Kidney (tissue), 14 donors: ENCODE measurements around the gene SPATS1. TPM values are rescaled to one million over a fixed set of nuclear protein-coding genes. Genes with fewer than 3 reads are reported as not detected.

Experiments
- DNase-seq, 5 donors: peaks; one replicate each; pipeline ENCODE4 v3.0.0-alpha.2; 2013 to 2020
- FAIRE-seq: peaks from 2 replicates; lab custom pipeline; 2012; peaks lifted over from hg19 to GRCh38; lab: Jason Lieb, UNC
- H3K27ac ChIP-seq, 2 donors: one replicate each; pipeline ENCODE4 v1.7.0; 2013; ENCODE audit warnings: low read depth in 2 of 2, low read length in 2 of 2, inconsistent platforms in 1 of 2
- H3K27me3 ChIP-seq: one replicate; pipeline ENCODE4 v1.7.1; 2013; ENCODE audit warnings: low read length, inconsistent platforms; ENCODE audit not compliant: control insufficient read depth, insufficient read depth
- H3K36me3 ChIP-seq, 3 donors: one replicate each; pipeline versions ENCODE4 v1.7.0 to v1.7.1; 2013; ENCODE audit warnings: low read length in 3 of 3, control low read depth in 1 of 3, inconsistent platforms in 1 of 3; ENCODE audit not compliant: insufficient read depth in 3 of 3, control insufficient read depth in 2 of 3
- H3K4me1 ChIP-seq, 3 donors: one replicate each; pipeline versions ENCODE4 v1.7.0 to v1.7.1; 2013; ENCODE audit warnings: low read length in 3 of 3, inconsistent platforms in 1 of 3, low read depth in 1 of 3; ENCODE audit not compliant: control insufficient read depth in 2 of 3, insufficient read depth in 2 of 3
- H3K4me3 ChIP-seq, 3 donors: one replicate each; pipeline versions ENCODE4 v1.7.0 to v1.8.1; 2013; ENCODE audit warnings: low read length in 3 of 3, control low read depth in 1 of 3, inconsistent platforms in 1 of 3
- H3K9ac ChIP-seq, 3 donors: one replicate each; pipeline versions ENCODE4 v1.7.0 to v1.7.1; 2013; ENCODE audit warnings: low read length in 3 of 3, control low read depth in 1 of 3, inconsistent platforms in 1 of 3
- H3K9me3 ChIP-seq, 3 donors: one replicate each; pipeline versions ENCODE4 v1.7.0 to v1.7.1; 2013; ENCODE audit warnings: low read length in 3 of 3, control low read depth in 1 of 3, inconsistent platforms in 1 of 3; ENCODE audit not compliant: control insufficient read depth in 2 of 3, insufficient read depth in 1 of 3
- intact Hi-C: fragments of 100-400 bp; cut with DNase I; formaldehyde crosslinking; loops from one replicate; pipeline ENCODE4 v1.11.1; 2022
- polyA plus RNA-seq: library from polyadenylated mRNA; stranded (reverse); fragments of 350-450 nt; fragmentation: Illumina TruSeq; extraction: RNeasy Lipid Tissue Mini Kit (QIAGEN cat#74804); gene quantifications from one replicate; pipeline ENCODE4 v1.2.3, GENCODE V29; 2014; ENCODE audit warnings: low read depth, low replicate concordance; ENCODE audit not compliant: insufficient read depth
- total RNA-seq: library from RNA; stranded (reverse); fragmentation: NEBNext Ultra II Directional; extraction: Animal tissue kit (Norgen Biotek cat#: 25700); gene quantifications from one replicate; pipeline ENCODE4 v1.2.1, GENCODE V29; 2021
- TF ChIP-seq, protein P1 (sequence below): IDR thresholded peaks from 3 replicates; pipeline ENCODE4 v1.5.1; 2012; ENCODE audit warnings: mild to moderate bottlenecking, moderate library complexity, borderline replicate concordance; ENCODE audit not compliant: insufficient read depth; ENCODE audit errors: extremely low read depth
- donor health status: control.
- donor health status: control.
- donor health status: control.
- donor health status: control.
- donor health status: control.
- donor health status: DM: yes; HTN: yes; CAD: no.
- donor health status: Normal renal cell carcinoma (clear cell type).

The SPATS1 gene
- total and polyA plus RNA-seq, 2 donors from 2014 or later: not detected

DNA sequence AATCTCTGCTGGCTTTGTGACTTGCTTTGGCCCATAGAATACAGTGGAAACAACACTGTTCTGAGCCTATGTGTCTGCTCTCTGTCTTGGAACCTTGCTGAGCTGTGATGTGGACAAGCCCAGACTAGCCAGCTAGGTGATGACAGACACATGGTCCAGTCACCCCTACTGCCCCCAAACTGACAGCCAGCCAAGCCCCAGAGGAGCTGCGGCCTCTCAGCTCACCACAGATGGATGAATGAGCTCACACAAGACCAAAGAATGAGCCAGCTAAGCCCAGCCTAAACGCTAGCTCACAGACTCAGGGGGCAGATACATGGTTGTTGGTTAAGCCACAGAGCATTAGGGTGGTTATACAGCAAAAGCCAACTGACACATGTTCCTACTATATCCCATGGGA lies 33.4 kb upstream of the SPATS1 start:
- Histone ChIP-seq H3K27me3 (no peaks in the 10 kb centered on the region), H3K9ac (no peak overlapping the region), H3K36me3 (peaks cover 3 to 39% (median 9%) of the 10 kb centered on the region in 3 donors), H3K27ac (no peak overlapping the region), H3K9me3 (no peaks in the 10 kb centered on the region), H3K4me1 (peaks cover 0 to 6% (median 0%) of the 10 kb centered on the region in 3 donors), H3K4me3 (no peak overlapping the region)
- FAIRE-seq: no peak
- TF ChIP-seq, protein P1, sequence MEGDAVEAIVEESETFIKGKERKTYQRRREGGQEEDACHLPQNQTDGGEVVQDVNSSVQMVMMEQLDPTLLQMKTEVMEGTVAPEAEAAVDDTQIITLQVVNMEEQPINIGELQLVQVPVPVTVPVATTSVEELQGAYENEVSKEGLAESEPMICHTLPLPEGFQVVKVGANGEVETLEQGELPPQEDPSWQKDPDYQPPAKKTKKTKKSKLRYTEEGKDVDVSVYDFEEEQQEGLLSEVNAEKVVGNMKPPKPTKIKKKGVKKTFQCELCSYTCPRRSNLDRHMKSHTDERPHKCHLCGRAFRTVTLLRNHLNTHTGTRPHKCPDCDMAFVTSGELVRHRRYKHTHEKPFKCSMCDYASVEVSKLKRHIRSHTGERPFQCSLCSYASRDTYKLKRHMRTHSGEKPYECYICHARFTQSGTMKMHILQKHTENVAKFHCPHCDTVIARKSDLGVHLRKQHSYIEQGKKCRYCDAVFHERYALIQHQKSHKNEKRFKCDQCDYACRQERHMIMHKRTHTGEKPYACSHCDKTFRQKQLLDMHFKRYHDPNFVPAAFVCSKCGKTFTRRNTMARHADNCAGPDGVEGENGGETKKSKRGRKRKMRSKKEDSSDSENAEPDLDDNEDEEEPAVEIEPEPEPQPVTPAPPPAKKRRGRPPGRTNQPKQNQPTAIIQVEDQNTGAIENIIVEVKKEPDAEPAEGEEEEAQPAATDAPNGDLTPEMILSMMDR: no peak
- intact Hi-C loops: no loop called here
- no peak for DNase-seq

DNA sequence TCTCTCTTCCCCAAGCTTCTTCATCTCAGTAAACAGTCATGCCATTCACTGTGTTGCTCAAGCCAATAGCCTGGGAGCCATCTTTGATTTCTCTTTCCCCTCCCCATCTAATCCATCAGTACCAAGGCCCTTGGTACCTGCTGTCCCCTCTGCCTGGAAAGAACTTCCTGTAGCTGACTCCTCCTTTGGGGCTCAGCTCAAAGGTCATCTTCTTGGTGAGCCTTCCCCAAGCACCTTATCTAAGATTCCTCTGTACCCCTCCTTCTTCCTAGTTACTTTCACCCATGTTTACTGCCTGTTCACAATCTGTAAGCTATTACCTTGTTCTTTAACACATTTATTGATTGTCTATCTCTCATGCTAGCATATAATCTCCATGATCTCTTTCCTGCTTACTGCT lies 32.8 kb upstream of the SPATS1 start:
- DNase-seq (no peak), FAIRE-seq (no peak)
- no peaks in the 10 kb centered on the region for H3K27me3 ChIP-seq
- H3K9ac ChIP-seq: no peak overlapping the region
- H3K4me1 ChIP-seq: peaks cover 0 to 6% (median 0%) of the 10 kb centered on the region in 3 donors
- H3K9me3 ChIP-seq: no peaks in the 10 kb centered on the region
- TF ChIP-seq, protein P1: no peak
- no peak overlapping the region for H3K4me3 ChIP-seq
- H3K36me3 ChIP-seq: peaks cover 3 to 39% (median 9%) of the 10 kb centered on the region in 3 donors
- intact Hi-C loops: no loop called here
- H3K27ac ChIP-seq: no peak overlapping the region

DNA sequence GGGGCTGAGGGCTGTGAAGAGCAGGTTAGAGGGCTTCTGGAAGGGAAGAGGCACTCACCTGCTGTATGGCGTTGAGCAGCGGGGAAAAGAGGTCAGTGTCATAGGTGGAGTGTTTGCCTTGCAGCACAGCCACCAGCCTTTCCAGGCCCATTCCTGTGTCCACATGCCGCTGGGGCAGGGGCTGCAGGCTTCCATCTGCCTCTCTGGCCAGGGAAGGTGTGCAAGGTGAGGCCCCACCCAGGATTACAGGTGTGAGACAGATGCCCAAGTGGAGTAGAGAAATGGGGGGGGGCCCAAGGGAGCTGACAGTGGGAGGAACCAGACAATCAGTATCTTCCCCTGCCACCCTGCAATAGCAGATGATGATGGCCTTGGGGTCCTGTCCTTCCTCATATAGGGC lies 32.2 kb upstream of the SPATS1 start:
- no peak overlapping the region for H3K27ac ChIP-seq
- FAIRE-seq (no peak), DNase-seq (no peak)
- intact Hi-C loops: no loop called here
- peaks cover 0 to 6% (median 0%) of the 10 kb centered on the region in 3 donors for H3K4me1 ChIP-seq
- peaks cover 3 to 38% (median 9%) of the 10 kb centered on the region in 3 donors for H3K36me3 ChIP-seq
- no peak overlapping the region for H3K4me3 ChIP-seq
- H3K27me3 ChIP-seq: no peaks in the 10 kb centered on the region
- no peaks in the 10 kb centered on the region for H3K9me3 ChIP-seq
- no peak overlapping the region for H3K9ac ChIP-seq
- TF ChIP-seq, protein P1: no peak

- H3K4me1 ChIP-seq: peaks cover 0 to 6% (median 0%) of the 10 kb centered on the region in 3 donors
- H3K9ac ChIP-seq: no peak overlapping the region
- intact Hi-C loops: no loop called here
- H3K4me3 ChIP-seq: no peak overlapping the region
- H3K36me3 ChIP-seq: peaks cover 3 to 35% (median 9%) of the 10 kb centered on the region in 3 donors
- no peak for FAIRE-seq
- H3K9me3 ChIP-seq: no peaks in the 10 kb centered on the region
- H3K27ac ChIP-seq: no peak overlapping the region
- no peaks in the 10 kb centered on the region for H3K27me3 ChIP-seq
- no peak for DNase-seq
- TF ChIP-seq, protein P1: no peak
Observed at GRCh38 chr6:44311304-44311703, 31.1 kb upstream of the SPATS1 start.
